ENCODE results near the gene MACROH2A2. TPM values are rescaled to one million over a fixed set of nuclear protein-coding genes. Genes with fewer than 3 reads are reported as not detected.

Gene MACROH2A2
- total RNA-seq, 4 donors from 2014 or later = 7.0 to 21.8 (median 15.0) TPM

DNA sequence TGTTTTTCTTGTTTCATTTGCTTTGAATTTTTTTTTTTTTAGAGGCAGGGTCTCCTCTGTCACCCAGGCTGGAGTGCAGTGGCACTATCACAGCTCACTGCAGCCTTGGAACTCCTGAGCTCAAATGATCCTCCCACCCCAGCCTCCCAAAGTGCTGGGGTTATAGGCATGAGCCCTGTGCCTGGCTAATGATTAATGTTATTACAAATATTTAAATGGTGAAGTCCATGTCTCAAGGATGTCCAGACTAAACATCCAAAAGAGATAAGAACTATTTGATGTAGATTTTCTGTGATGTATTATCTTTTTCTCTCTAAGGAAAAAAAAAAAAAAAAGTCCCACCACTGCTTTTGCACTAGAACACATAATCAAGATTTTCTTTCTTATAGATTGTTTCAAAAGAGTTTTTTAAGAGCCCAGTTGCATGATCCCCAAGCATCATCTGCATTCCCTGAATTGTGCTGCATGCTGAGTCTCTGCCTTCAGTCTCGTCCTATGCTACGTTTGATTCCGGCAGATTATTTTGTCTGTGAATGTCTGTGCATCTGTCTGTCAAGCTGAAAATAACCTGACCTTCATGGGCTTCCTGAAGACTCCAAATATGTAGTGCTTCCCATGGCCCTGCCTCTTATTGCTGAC is 33.4 kb downstream of the MACROH2A2 start:
- 91 to 95% methylated on average over 3 of the region's 3 CpGs for WGBS, 2 donors
- intact Hi-C loops (cut with DNase I) = no loop called here
- TF ChIP-seq POLR2A (IDR thresholded peaks at IDR 0.05) = no peak
- TF ChIP-seq, protein P1, sequence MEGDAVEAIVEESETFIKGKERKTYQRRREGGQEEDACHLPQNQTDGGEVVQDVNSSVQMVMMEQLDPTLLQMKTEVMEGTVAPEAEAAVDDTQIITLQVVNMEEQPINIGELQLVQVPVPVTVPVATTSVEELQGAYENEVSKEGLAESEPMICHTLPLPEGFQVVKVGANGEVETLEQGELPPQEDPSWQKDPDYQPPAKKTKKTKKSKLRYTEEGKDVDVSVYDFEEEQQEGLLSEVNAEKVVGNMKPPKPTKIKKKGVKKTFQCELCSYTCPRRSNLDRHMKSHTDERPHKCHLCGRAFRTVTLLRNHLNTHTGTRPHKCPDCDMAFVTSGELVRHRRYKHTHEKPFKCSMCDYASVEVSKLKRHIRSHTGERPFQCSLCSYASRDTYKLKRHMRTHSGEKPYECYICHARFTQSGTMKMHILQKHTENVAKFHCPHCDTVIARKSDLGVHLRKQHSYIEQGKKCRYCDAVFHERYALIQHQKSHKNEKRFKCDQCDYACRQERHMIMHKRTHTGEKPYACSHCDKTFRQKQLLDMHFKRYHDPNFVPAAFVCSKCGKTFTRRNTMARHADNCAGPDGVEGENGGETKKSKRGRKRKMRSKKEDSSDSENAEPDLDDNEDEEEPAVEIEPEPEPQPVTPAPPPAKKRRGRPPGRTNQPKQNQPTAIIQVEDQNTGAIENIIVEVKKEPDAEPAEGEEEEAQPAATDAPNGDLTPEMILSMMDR (IDR thresholded peaks at IDR 0.05) = no peak
- H3K36me3 ChIP-seq = no peaks in the 10 kb centered on the region
- no peak for DNase-seq
- H3K27me3 ChIP-seq = no peaks in the 10 kb centered on the region
- H3K4me3 ChIP-seq (replicated peaks in 1 of 3) = no peak overlapping the region
- no peaks in the 10 kb centered on the region for H3K4me1 ChIP-seq
- no peak overlapping the region for H3K27ac ChIP-seq
- H3K9me3 ChIP-seq = no peaks in the 10 kb centered on the region

GRCh38 chr10:70087616-70088307 is 35.1 kb downstream of the MACROH2A2 start:
- no peak for DNase-seq
- H3K36me3 ChIP-seq = no peaks in the 10 kb centered on the region
- no peaks in the 10 kb centered on the region for H3K4me1 ChIP-seq
- H3K27me3 ChIP-seq = no peaks in the 10 kb centered on the region
- WGBS, 2 donors = 86 to 93% methylated on average over 15 of the region's 15 CpGs
- TF ChIP-seq POLR2A (IDR thresholded peaks at IDR 0.05) = no peak
- TF ChIP-seq, protein P1 (IDR thresholded peaks at IDR 0.05) = no peak
- H3K9me3 ChIP-seq = no peaks in the 10 kb centered on the region
- H3K27ac ChIP-seq = no peak overlapping the region
- no peak overlapping the region for H3K4me3 ChIP-seq (replicated peaks in 1 of 3)
- intact Hi-C loops (cut with DNase I) = no loop called here

- Histone ChIP-seq H3K4me1 (no peaks in the 10 kb centered on the region), H3K4me3 (replicated peaks in 1 of 3) (no peak overlapping the region), H3K27ac (no peak overlapping the region), H3K27me3 (no peaks in the 10 kb centered on the region), H3K36me3 (no peaks in the 10 kb centered on the region), H3K9me3 (no peaks in the 10 kb centered on the region)
- no peak for TF ChIP-seq POLR2A (IDR thresholded peaks at IDR 0.05)
- TF ChIP-seq, protein P1 (IDR thresholded peaks at IDR 0.05) = no peak
- intact Hi-C loops (cut with DNase I) = no loop called here
- no peak for DNase-seq
- WGBS, 2 donors = 71 to 89% methylated on average over 3 of the region's 3 CpGs
Measured at GRCh38 chr10:70088308-70088698, 35.7 kb downstream of the MACROH2A2 start.

DNA sequence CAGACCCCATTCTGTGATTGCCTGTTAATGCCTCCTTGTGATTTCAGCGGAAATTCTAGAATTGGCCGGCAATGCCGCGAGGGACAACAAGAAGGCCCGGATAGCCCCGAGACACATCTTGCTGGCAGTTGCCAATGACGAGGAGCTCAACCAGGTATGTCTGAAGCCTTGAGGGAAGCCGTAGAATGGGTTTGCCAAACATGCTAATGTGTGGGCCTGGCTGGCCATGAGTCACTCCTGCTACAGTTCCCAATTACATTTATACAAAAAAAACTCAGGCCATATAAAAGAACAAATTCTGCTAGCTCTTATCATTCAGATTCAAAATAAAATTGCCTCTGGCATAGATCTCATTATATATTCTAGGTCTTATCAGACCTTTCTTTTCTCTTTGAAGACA is 37.4 kb downstream of the MACROH2A2 start:
- H3K27ac ChIP-seq = no peak overlapping the region
- TF ChIP-seq POLR2A (IDR thresholded peaks at IDR 0.05) = no peak
- TF ChIP-seq, protein P1 (IDR thresholded peaks at IDR 0.05) = no peak
- H3K36me3 ChIP-seq = no peaks in the 10 kb centered on the region
- 94 to 96% methylated on average over 8 of the region's 8 CpGs for WGBS, 2 donors
- no peaks in the 10 kb centered on the region for H3K27me3 ChIP-seq
- no peaks in the 10 kb centered on the region for H3K4me1 ChIP-seq
- DNase-seq = no peak
- intact Hi-C loops (cut with DNase I) = no loop called here
- no peaks in the 10 kb centered on the region for H3K9me3 ChIP-seq
- H3K4me3 ChIP-seq (replicated peaks in 1 of 3) = no peak overlapping the region

GRCh38 chr10:70090951-70091350 is 38.3 kb downstream of the MACROH2A2 start:
- Histone ChIP-seq H3K27me3 (no peaks in the 10 kb centered on the region), H3K36me3 (no peaks in the 10 kb centered on the region), H3K9me3 (no peaks in the 10 kb centered on the region), H3K4me1 (no peaks in the 10 kb centered on the region), H3K4me3 (replicated peaks in 1 of 3) (no peak overlapping the region), H3K27ac (no peak overlapping the region)
- 95 to 98% methylated on average over 5 of the region's 5 CpGs for WGBS, 2 donors
- DNase-seq = no peak
- intact Hi-C loops (cut with DNase I) = no loop called here
- TF ChIP-seq, protein P1 (IDR thresholded peaks at IDR 0.05) = no peak
- no peak for TF ChIP-seq POLR2A (IDR thresholded peaks at IDR 0.05)

All from thyroid gland (tissue), 4 donors.